K562 (cell line): ENCODE data around the gene NFKBIB. TPM values are rescaled to one million over a fixed set of nuclear protein-coding genes. Genes with fewer than 3 reads are reported as not detected.

ENCODE experiments used
- ATF2 ChIP-seq: sonication (generic); formaldehyde crosslinking; IDR thresholded peaks from 2 replicates; pipeline ENCODE4 v1.8.1; 2022; ENCODE audit warnings: missing genetic modification reagents
- ATF3 ChIP-seq, 2 experiments: fragments of 450-650 bp in 1 of 2; sonication (generic) in 1 of 2; formaldehyde crosslinking in 1 of 2; IDR thresholded peaks in 1 of 2; conservative IDR thresholded peaks in 1 of 2; 2 replicates each; pipeline versions ENCODE4 v1.6.1 to v1.8.1; 2016 to 2023; ENCODE audit warnings: mild to moderate bottlenecking in 2 of 2, moderate library complexity in 2 of 2, inconsistent platforms in 1 of 2, missing genetic modification reagents in 1 of 2
- CBFB ChIP-seq: sonication (generic); formaldehyde crosslinking; IDR thresholded peaks from 2 replicates; pipeline ENCODE4 v1.4.0; 2020; ENCODE audit warnings: mild to moderate bottlenecking, missing genetic modification reagents
- CHD2 ChIP-seq: IDR thresholded peaks from 2 replicates; pipeline ENCODE4 v1.6.1; 2011; ENCODE audit warnings: low read depth, low read length
- CTCFL ChIP-seq: IDR thresholded peaks from 2 replicates; pipeline ENCODE4 v1.6.1; 2011; ENCODE audit warnings: borderline replicate concordance, low read depth, mild to moderate bottlenecking, moderate library complexity, low read length; ENCODE audit not compliant: insufficient read depth, poor library complexity, severe bottlenecking
- ETV6 ChIP-seq, 3 experiments: fragments of 150-350 bp in 1 of 3; sonication (generic) in 1 of 3; formaldehyde crosslinking in 1 of 3; IDR thresholded peaks; 2 replicates each; pipeline versions ENCODE4 v1.6.1 to v1.8.0; 2014 to 2022; ENCODE audit warnings: borderline replicate concordance in 2 of 3, low read depth in 2 of 3, antibody characterized with exemption in 1 of 3, low read length in 1 of 3, mild to moderate bottlenecking in 1 of 3, missing genetic modification reagents in 1 of 3
- FOXJ2 ChIP-seq: fragments of 200-800 bp; sonication (Bioruptor generic); IDR thresholded peaks from 2 replicates; pipeline ENCODE4 v1.6.1; 2016; ENCODE audit warnings: missing genetic modification characterization, missing compliant biosample characterization
- MECOM ChIP-seq: fragments of 250-450 bp; sonication (Bioruptor Pico); IDR thresholded peaks from 2 replicates; pipeline ENCODE4 v1.8.0; 2022; ENCODE audit warnings: inconsistent platforms
- MTA3 ChIP-seq: fragments of 450-650 bp; formaldehyde crosslinking; IDR thresholded peaks from 2 replicates; pipeline ENCODE4 v1.6.1; 2017; ENCODE audit warnings: mild to moderate bottlenecking, borderline replicate concordance
- RAD51 ChIP-seq: fragments of 450-650 bp; IDR thresholded peaks from 2 replicates; pipeline ENCODE4 v1.7.1; 2016; ENCODE audit warnings: low read depth, mild to moderate bottlenecking, borderline replicate concordance
- RBM14 ChIP-seq: fragments of 200-400 bp; formaldehyde crosslinking; IDR thresholded peaks from 2 replicates; pipeline ENCODE4 v1.6.1; 2018; ENCODE audit warnings: low read depth, mild to moderate bottlenecking, low read length, moderate library complexity, borderline replicate concordance; ENCODE audit not compliant: insufficient read depth
- SIRT6 ChIP-seq: IDR thresholded peaks from one replicate; pipeline ENCODE4 v1.6.1; 2012; ENCODE audit warnings: low read depth, mild to moderate bottlenecking, control low read depth, inconsistent platforms, low read length, moderate library complexity
- TAF1 ChIP-seq: IDR thresholded peaks from 2 replicates; pipeline ENCODE4 v1.6.1; 2011; ENCODE audit warnings: mild to moderate bottlenecking, low read length, moderate library complexity; ENCODE audit not compliant: insufficient read depth, control insufficient read depth, severe bottlenecking; ENCODE audit errors: extremely low read depth
- TOE1 ChIP-seq, 2 experiments: fragments of 450-650 bp in 1 of 2; sonication (generic) in 1 of 2; formaldehyde crosslinking in 1 of 2; IDR thresholded peaks; 2 replicates each; pipeline versions ENCODE4 v1.7.1 to v1.8.0; 2016 to 2022; ENCODE audit warnings: borderline replicate concordance in 2 of 2, mild to moderate bottlenecking in 2 of 2, antibody characterized with exemption in 1 of 2, inconsistent platforms in 1 of 2, low read depth in 1 of 2, missing genetic modification reagents in 1 of 2, moderate library complexity in 1 of 2
- XRCC5 ChIP-seq: fragments of 200-400 bp; formaldehyde crosslinking; IDR thresholded peaks from 2 replicates; pipeline ENCODE4 v1.6.1; 2017; ENCODE audit warnings: low read depth, mild to moderate bottlenecking, low read length
- polyA plus RNA-seq, 8 experiments: library from polyadenylated mRNA; depleted of rRNA in 4 of 8; stranded (reverse) in 5 of 8; unstranded in 3 of 8; fragments of >200 nt; fragmentation: Nextera tagmentation in 2 of 8; fragmentation: Illumina TruSeq in 1 of 8; extraction: Ambion mirVana in 2 of 8; extraction: Trizol in 1 of 8; gene quantifications; 2 replicates each; pipeline versions ENCODE4 v1.2.1 to v1.2.3, GENCODE V29; 2011 to 2014; ENCODE audit warnings: inconsistent platforms in 1 of 8, missing spikeins in 1 of 8
- total RNA-seq, 7 experiments: library from RNA; depleted of rRNA in 6 of 7; stranded (reverse); fragments of >200 nt in 6 of 7; fragmentation: Illumina TruSeq in 2 of 7; extraction: Trizol in 2 of 7; gene quantifications; 2 replicates each; pipeline versions ENCODE4 v1.2.1 to v1.2.3, GENCODE V29; 2011 to 2021; ENCODE audit warnings: low replicate concordance in 1 of 7
- TF ChIP-seq, protein P1 (sequence below): fragments of 150-350 bp; IDR thresholded peaks from 2 replicates; pipeline ENCODE4 v1.6.1; 2014; ENCODE audit warnings: low read depth, mild to moderate bottlenecking, low read length, borderline replicate concordance

NFKBIB gene
- total and polyA plus RNA-seq, 9 of the 15 experiments (the other 6 are each of a cell fraction or from before 2014, with no cell fraction given) = 1.5 to 44.9 (median 10.4) TPM

DNA sequence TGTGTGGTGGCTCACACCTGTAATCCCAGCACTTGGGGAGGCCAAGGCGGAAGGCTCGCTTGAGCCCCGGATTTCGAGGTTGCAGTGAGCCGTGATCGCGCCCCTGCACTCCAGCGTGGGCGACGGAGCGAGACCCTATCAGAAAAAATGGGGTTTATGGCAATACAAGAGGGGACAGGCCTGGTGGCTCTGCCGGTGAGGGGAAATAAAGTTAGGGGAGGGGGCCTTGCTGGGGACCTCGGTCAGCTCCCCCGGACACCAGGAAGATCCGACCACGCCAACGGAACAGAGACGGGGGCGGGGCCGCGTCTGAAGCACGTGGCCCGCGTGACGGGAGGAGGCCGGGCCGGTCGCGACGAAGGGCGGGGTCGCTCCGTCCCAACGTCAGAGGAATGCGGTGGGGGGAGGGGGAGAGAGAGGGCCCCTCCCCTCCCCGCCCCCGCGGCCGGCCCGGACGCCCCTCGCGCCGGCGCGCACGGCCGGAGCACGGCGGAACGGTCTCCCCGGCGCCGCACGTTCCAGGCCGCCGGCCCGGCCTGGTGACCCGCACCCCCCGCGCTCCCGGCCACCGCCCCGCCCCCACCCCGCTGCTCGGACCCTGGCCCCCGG is 48.0 kb upstream of the NFKBIB start (continued):
- TF ChIP-seq ATF2 (no peak; the same call in 1 of the 2 replicates), MTA3 (peak; percentile 36; the same call in 1 of the 2 replicates), CTCFL (no peak), RAD51 (peak; percentile 85), CHD2 (peak; percentile 49; the same call in 1 of the 2 replicates), ATF3 (IDR thresholded peaks at IDR 0.05) (no peak), ATF3 (CRISPR knock-in tag; conservative IDR thresholded peaks at IDR 0.05) (no peak), TAF1 (peak; percentile 61), XRCC5 (no peak), ETV6 (IDR thresholded peaks at IDR 0.05; ENCODE audit: borderline replicate concordance in 1 of 2, low read depth in 2 of 2, low read length in 1 of 2) (no peak), ETV6 (CRISPR knock-in tag; IDR thresholded peaks at IDR 0.05; ENCODE audit: borderline replicate concordance) (no peak), RBM14 (no peak), FOXJ2 (tag) (no peak), CBFB (CRISPR knock-in tag) (no peak), SIRT6 (no peak), MECOM (0 out of 2 replicates have a peak, but pooled peaks have one; percentile 27), TOE1 (IDR thresholded peaks at IDR 0.05; ENCODE audit: borderline replicate concordance) (no peak), TOE1 (CRISPR knock-in tag; IDR thresholded peaks at IDR 0.05; ENCODE audit: borderline replicate concordance, low read depth) (peak; percentile 54; the same call in 1 of the 2 replicates)
- TF ChIP-seq, protein P1, sequence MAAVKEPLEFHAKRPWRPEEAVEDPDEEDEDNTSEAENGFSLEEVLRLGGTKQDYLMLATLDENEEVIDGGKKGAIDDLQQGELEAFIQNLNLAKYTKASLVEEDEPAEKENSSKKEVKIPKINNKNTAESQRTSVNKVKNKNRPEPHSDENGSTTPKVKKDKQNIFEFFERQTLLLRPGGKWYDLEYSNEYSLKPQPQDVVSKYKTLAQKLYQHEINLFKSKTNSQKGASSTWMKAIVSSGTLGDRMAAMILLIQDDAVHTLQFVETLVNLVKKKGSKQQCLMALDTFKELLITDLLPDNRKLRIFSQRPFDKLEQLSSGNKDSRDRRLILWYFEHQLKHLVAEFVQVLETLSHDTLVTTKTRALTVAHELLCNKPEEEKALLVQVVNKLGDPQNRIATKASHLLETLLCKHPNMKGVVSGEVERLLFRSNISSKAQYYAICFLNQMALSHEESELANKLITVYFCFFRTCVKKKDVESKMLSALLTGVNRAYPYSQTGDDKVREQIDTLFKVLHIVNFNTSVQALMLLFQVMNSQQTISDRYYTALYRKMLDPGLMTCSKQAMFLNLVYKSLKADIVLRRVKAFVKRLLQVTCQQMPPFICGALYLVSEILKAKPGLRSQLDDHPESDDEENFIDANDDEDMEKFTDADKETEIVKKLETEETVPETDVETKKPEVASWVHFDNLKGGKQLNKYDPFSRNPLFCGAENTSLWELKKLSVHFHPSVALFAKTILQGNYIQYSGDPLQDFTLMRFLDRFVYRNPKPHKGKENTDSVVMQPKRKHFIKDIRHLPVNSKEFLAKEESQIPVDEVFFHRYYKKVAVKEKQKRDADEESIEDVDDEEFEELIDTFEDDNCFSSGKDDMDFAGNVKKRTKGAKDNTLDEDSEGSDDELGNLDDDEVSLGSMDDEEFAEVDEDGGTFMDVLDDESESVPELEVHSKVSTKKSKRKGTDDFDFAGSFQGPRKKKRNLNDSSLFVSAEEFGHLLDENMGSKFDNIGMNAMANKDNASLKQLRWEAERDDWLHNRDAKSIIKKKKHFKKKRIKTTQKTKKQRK = no peak
